Measurements from ENCODE around the gene LRRC4B. TPM values are rescaled to one million over a fixed set of nuclear protein-coding genes. Genes with fewer than 3 reads are reported as not detected.

The LRRC4B gene
- total and polyA plus RNA-seq, 2 of the 13 experiments (the other 11 are each of a cell fraction or from before 2014, with no cell fraction given), result not detected

DNA sequence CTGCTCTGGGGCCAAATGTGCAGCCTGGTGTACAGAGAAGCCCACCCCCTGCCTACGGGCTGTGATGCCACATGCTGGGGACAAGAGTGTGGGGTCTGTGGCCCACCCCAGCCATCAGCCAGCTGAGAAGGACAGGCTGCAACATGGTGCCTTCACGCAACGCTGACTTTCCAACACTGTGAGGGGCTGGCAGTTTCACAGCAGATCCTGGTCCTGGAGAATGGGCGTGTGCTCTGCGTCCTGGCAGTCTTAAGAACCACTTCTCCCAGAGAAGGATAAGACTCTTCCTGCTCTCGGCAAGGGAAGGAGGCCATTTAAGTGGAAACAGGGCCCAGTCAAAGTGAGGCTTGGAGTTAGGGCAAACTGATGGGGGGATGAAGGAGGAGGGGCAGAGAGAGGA is 4.6 kb downstream of the LRRC4B start (continued):
- TF ChIP-seq, protein P1, sequence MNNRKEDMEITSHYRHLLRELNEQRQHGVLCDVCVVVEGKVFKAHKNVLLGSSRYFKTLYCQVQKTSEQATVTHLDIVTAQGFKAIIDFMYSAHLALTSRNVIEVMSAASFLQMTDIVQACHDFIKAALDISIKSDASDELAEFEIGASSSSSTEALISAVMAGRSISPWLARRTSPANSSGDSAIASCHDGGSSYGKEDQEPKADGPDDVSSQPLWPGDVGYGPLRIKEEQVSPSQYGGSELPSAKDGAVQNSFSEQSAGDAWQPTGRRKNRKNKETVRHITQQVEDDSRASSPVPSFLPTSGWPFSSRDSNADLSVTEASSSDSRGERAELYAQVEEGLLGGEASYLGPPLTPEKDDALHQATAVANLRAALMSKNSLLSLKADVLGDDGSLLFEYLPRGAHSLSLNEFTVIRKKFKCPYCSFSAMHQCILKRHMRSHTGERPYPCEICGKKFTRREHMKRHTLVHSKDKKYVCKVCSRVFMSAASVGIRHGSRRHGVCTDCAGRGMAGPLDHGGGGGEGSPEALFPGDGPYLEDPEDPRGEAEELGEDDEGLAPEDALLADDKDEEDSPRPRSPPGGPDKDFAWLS (CRISPR knock-in tag; IDR thresholded peaks at IDR 0.05; ENCODE audit: borderline replicate concordance), result no peak

- ChIA-PET POLR2A (no interaction called here), CTCF (ENCODE audit: low intra/inter-chr PET ratio, low total read pairs) (no interaction called here)
- Histone ChIP-seq H4K20me1 (ENCODE audit: insufficient read depth, low read length) (no peaks in the 10 kb centered on the region), H3K79me2 (ENCODE audit: insufficient read depth, low read length) (no peaks in the 10 kb centered on the region), H3K4me1 (ENCODE audit: insufficient read depth, low read length) (no peaks in the 10 kb centered on the region), H3K9me3 (ENCODE audit: low read length) (no peaks in the 10 kb centered on the region), H2AFZ (ENCODE audit: low read length) (no peak overlapping the region), H3K27me3 (ENCODE audit: control insufficient read depth in 1 of 2, insufficient read depth in 2 of 2, low read length in 2 of 2) (peaks cover 5 to 43% of the 10 kb centered on the region in 2 experiments; a peak in 4 of 5 replicates), H3K4me2 (ENCODE audit: low read depth, low read length) (no peak overlapping the region), H3K9ac (ENCODE audit: insufficient read depth, low read depth, low read length) (no peak overlapping the region), H3K36me3 (replicated peaks in 1 of 2; ENCODE audit: control insufficient read depth in 1 of 2, insufficient read depth in 2 of 2, low read length in 2 of 2) (no peaks in the 10 kb centered on the region), H3K4me3 (replicated peaks in 1 of 3; ENCODE audit: insufficient read depth in 1 of 3, low read depth in 2 of 3, low read length in 3 of 3) (no peak overlapping the region), H3K27ac (ENCODE audit: extremely low read length, insufficient read depth, low read length) (no peak overlapping the region)
- no TSS peak for BruUV-seq (replicated peaks)
- in situ Hi-C loops (cut with HindIII; ENCODE audit: extremely low pct_ligation_motif_present, low pct_unique_long_range_greater_than_20kb), result no loop called here
- 33% methylated on average over 7 of the region's 9 CpGs for WGBS (ENCODE audit: low lambda C conversion rate)
- ATAC-seq, result no peak
- FAIRE-seq, result no peak
- DNase-seq (ENCODE audit: low spot score), result no peak
- intact Hi-C loops (cut with micrococcal nuclease; ENCODE audit: unreplicated experiment), result loop anchor here (10.0 kb wide), 1 partner anchor 1732 kb away; the partner anchor contains the start of gene ZNF480
- no peak for TF ChIP-seq FOXA3 (CRISPR knock-in tag; IDR thresholded peaks at IDR 0.05)
- TF ChIP-seq ZNF501 (CRISPR knock-in tag; IDR thresholded peaks at IDR 0.05), result no peak
- TF ChIP-seq ZNF773 (CRISPR knock-in tag; IDR thresholded peaks at IDR 0.05; ENCODE audit: borderline replicate concordance), result no peak
- TF ChIP-seq EP300 (IDR thresholded peaks at IDR 0.05; ENCODE audit: low read depth in 2 of 2, low read length in 2 of 2), result no peak
- no peak for TF ChIP-seq EP300 (CRISPR knock-in tag; IDR thresholded peaks at IDR 0.05; ENCODE audit: borderline replicate concordance)
- TF ChIP-seq, protein P2, sequence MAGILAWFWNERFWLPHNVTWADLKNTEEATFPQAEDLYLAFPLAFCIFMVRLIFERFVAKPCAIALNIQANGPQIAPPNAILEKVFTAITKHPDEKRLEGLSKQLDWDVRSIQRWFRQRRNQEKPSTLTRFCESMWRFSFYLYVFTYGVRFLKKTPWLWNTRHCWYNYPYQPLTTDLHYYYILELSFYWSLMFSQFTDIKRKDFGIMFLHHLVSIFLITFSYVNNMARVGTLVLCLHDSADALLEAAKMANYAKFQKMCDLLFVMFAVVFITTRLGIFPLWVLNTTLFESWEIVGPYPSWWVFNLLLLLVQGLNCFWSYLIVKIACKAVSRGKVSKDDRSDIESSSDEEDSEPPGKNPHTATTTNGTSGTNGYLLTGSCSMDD (CRISPR knock-in tag; IDR thresholded peaks at IDR 0.05), result no peak
- TF ChIP-seq SP140L (CRISPR knock-in tag; IDR thresholded peaks at IDR 0.05; ENCODE audit: borderline replicate concordance), result no peak
- TF ChIP-seq THAP9 (CRISPR knock-in tag; IDR thresholded peaks at IDR 0.05; ENCODE audit: borderline replicate concordance), result no peak
- TF ChIP-seq ERF (CRISPR knock-in tag; IDR thresholded peaks at IDR 0.05), result no peak
- no peak for TF ChIP-seq ZNF543 (CRISPR knock-in tag; IDR thresholded peaks at IDR 0.05)
- no peak for TF ChIP-seq MAFF (IDR thresholded peaks at IDR 0.05; ENCODE audit: low read depth, low read length)
- TF ChIP-seq ZNF776 (CRISPR knock-in tag; IDR thresholded peaks at IDR 0.05), result no peak
- no peak for TF ChIP-seq ZNF878 (CRISPR knock-in tag; IDR thresholded peaks at IDR 0.05)
- no peak for TF ChIP-seq MZF1 (CRISPR knock-in tag; IDR thresholded peaks at IDR 0.05; ENCODE audit: borderline replicate concordance)
- TF ChIP-seq, protein P3, sequence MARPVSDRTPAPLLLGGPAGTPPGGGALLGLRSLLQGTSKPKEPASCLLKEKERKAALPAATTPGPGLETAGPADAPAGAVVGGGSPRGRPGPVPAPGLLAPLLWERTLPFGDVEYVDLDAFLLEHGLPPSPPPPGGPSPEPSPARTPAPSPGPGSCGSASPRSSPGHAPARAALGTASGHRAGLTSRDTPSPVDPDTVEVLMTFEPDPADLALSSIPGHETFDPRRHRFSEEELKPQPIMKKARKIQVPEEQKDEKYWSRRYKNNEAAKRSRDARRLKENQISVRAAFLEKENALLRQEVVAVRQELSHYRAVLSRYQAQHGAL (CRISPR knock-in tag; IDR thresholded peaks at IDR 0.05; ENCODE audit: not compliant biosample characterization), result no peak
Observed at GRCh38 chr19:50562996-50563395, 5.2 kb downstream of the LRRC4B start.

Data from HepG2 (cell line).